Upper lobe of left lung (tissue), 4 donors: ENCODE data around the gene GLRA1.

Source experiments
- POLR2A ChIP-seq, 4 donors: fragments of 450-650 bp; IDR thresholded peaks; one replicate each; pipeline ENCODE4 v1.5.1; 2016 to 2017; ENCODE audit warnings: antibody characterized with exemption in 4 of 4, mild to moderate bottlenecking in 2 of 4
- TF ChIP-seq, protein P1 (sequence below), 6 experiments: fragments of 450-650 bp in 4 of 6; fragments of 200-600 bp in 2 of 6; sonication (generic) in 2 of 6; IDR thresholded peaks; one replicate each; pipeline ENCODE4 v1.5.1; 2016 to 2019; ENCODE audit warnings: antibody characterized with exemption in 6 of 6

DNA sequence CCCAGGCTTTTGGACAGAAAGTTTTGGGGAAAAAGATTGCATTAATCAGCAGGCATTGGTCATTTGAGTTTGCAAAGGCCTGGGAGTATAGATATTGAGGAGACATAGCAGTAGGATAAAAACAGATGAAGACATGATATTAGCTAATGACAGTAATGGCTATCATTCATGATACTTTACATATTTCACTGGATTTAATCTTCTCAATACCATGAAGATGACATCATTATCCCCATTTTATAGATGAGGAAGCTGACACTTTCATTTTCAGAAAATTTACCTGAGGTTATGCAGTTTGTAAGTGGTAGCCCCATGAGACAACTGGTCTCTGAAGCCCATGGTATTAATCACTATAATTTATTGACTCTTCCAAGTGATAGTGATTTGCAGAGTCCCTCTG is 23.0 kb downstream of the GLRA1 start:
- TF ChIP-seq, protein P1, sequence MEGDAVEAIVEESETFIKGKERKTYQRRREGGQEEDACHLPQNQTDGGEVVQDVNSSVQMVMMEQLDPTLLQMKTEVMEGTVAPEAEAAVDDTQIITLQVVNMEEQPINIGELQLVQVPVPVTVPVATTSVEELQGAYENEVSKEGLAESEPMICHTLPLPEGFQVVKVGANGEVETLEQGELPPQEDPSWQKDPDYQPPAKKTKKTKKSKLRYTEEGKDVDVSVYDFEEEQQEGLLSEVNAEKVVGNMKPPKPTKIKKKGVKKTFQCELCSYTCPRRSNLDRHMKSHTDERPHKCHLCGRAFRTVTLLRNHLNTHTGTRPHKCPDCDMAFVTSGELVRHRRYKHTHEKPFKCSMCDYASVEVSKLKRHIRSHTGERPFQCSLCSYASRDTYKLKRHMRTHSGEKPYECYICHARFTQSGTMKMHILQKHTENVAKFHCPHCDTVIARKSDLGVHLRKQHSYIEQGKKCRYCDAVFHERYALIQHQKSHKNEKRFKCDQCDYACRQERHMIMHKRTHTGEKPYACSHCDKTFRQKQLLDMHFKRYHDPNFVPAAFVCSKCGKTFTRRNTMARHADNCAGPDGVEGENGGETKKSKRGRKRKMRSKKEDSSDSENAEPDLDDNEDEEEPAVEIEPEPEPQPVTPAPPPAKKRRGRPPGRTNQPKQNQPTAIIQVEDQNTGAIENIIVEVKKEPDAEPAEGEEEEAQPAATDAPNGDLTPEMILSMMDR (IDR thresholded peaks at IDR 0.05), result no peak
- no peak for TF ChIP-seq POLR2A (IDR thresholded peaks at IDR 0.05)
